Brain microvascular endothelial cell (primary cell): ENCODE measurements around the gene CLDN20.
A peak's percentile ranks its signal among the peaks of the same experiment; 100 is the strongest.

Experiments
- DNase-seq: peaks from one replicate; pipeline ENCODE4 v3.0.0-alpha.2; 2020
- H3K27ac ChIP-seq: fragments of 250-450 bp; sonication (Bioruptor Pico); 2 replicates; pipeline ENCODE4 v1.5.1; 2020; ENCODE audit warnings: mild to moderate bottlenecking, moderate library complexity
- H3K27me3 ChIP-seq: fragments of 250-450 bp; sonication (Bioruptor Pico); replicated peaks from 2 replicates; pipeline ENCODE4 v1.5.1; 2020; ENCODE audit warnings: mild to moderate bottlenecking
- H3K36me3 ChIP-seq: fragments of 250-450 bp; sonication (Bioruptor Pico); replicated peaks from 2 replicates; pipeline ENCODE4 v1.5.1; 2020; ENCODE audit warnings: mild to moderate bottlenecking
- H3K4me3 ChIP-seq: 2 replicates; pipeline ENCODE4 v1.5.1; 2011; ENCODE audit warnings: low read depth, mild to moderate bottlenecking, control low read depth, low read length, moderate library complexity
- in situ Hi-C: cut with HindIII; loops from 2 replicates; pipeline ENCODE4 v1.10.0; 2017; ENCODE audit warnings: low sequenced_read_pairs, low pct_ligation_motif_present
- TF ChIP-seq, protein P1 (sequence below): IDR thresholded peaks from 2 replicates; pipeline ENCODE4 v1.5.1; 2011; ENCODE audit warnings: low read depth, mild to moderate bottlenecking, moderate library complexity, low read length, control low read depth, inconsistent platforms; ENCODE audit errors: missing control alignments

The CLDN20 gene

GRCh38 chr6:155291291-155291690 is 27.5 kb downstream of the CLDN20 start:
- no peaks in the 10 kb centered on the region for H3K27me3 ChIP-seq
- no peak for DNase-seq
- in situ Hi-C loops: no loop called here
- H3K4me3 ChIP-seq: no peak overlapping the region
- no peak overlapping the region for H3K27ac ChIP-seq
- peaks cover 23% of the 10 kb centered on the region for H3K36me3 ChIP-seq
- TF ChIP-seq, protein P1, sequence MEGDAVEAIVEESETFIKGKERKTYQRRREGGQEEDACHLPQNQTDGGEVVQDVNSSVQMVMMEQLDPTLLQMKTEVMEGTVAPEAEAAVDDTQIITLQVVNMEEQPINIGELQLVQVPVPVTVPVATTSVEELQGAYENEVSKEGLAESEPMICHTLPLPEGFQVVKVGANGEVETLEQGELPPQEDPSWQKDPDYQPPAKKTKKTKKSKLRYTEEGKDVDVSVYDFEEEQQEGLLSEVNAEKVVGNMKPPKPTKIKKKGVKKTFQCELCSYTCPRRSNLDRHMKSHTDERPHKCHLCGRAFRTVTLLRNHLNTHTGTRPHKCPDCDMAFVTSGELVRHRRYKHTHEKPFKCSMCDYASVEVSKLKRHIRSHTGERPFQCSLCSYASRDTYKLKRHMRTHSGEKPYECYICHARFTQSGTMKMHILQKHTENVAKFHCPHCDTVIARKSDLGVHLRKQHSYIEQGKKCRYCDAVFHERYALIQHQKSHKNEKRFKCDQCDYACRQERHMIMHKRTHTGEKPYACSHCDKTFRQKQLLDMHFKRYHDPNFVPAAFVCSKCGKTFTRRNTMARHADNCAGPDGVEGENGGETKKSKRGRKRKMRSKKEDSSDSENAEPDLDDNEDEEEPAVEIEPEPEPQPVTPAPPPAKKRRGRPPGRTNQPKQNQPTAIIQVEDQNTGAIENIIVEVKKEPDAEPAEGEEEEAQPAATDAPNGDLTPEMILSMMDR: no peak

- TF ChIP-seq, protein P1: no peak
- peaks cover 31% of the 10 kb centered on the region for H3K36me3 ChIP-seq
Observed at GRCh38 chr6:155292711-155293110, 28.9 kb downstream of the CLDN20 start.

GRCh38 chr6:155297669-155298068 is 33.9 kb downstream of the CLDN20 start:
- in situ Hi-C loops: no loop called here
- H3K27me3 ChIP-seq: no peaks in the 10 kb centered on the region
- DNase-seq: no peak
- no peak overlapping the region for H3K27ac ChIP-seq
- no peak overlapping the region for H3K4me3 ChIP-seq
- H3K36me3 ChIP-seq: peaks cover 24% of the 10 kb centered on the region
- TF ChIP-seq, protein P1: no peak

More at GRCh38 chr6:155292711-155293110, 28.9 kb downstream of the CLDN20 start:
- in situ Hi-C loops: no loop called here
- Histone ChIP-seq H3K4me3 (no peak overlapping the region), H3K27ac (no peak overlapping the region), H3K27me3 (no peaks in the 10 kb centered on the region)
- DNase-seq: no peak

DNA sequence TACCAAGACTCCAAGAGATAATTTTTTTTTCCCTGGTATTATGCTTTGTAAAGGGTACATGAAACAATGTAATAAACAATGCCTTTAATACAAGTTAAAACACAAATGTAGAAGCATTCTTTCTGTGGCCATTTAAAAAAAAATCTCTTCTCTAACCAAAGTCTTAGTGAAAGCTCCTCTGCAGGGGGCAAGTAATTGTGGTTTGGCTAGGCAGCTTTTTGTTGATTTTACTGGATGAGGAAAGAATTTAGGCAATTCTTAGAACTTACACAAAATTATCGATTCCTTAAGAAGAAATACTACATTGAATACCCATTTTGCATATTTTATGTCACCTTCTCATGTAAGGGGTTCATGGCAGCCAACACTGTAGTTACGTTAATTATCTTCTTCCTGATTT is 38.1 kb downstream of the CLDN20 start:
- in situ Hi-C loops: no loop called here
- TF ChIP-seq, protein P1: no peak
- DNase-seq: peak; percentile 61

GRCh38 chr6:155303361-155303870 is 39.6 kb downstream of the CLDN20 start:
- H3K27ac ChIP-seq: no peak overlapping the region
- peaks cover 13% of the 10 kb centered on the region for H3K36me3 ChIP-seq
- TF ChIP-seq, protein P1: no peak
- H3K27me3 ChIP-seq: no peaks in the 10 kb centered on the region
- H3K4me3 ChIP-seq: no peak overlapping the region
- in situ Hi-C loops: no loop called here
- no peak for DNase-seq

More for the DNA sequence above, 38.1 kb downstream of the CLDN20 start:
- Histone ChIP-seq H3K27me3 (no peaks in the 10 kb centered on the region), H3K4me3 (no peak overlapping the region), H3K36me3 (peaks cover 9% of the 10 kb centered on the region), H3K27ac (no peak overlapping the region)

DNA sequence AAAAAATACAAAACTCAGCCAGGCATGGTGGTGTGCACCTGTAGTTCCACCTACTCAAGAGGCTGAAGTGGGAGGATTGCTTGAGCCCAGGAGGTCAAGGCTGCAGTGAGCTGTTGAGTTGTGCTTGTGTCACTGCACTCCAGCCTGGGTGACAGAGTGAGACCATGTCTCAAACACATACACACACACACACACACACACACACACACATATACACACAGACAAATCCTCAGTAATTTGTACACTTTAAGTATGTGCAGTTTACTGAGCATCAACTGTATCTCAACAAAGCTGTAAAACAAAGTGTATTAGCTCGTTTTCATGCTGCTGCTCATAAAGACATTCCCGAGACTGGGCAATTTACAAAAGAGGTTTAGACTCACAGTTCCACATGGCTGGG is 43.1 kb downstream of the CLDN20 start:
- TF ChIP-seq, protein P1: no peak
- Histone ChIP-seq H3K27ac (no peak overlapping the region), H3K27me3 (no peaks in the 10 kb centered on the region), H3K36me3 (peaks cover 17% of the 10 kb centered on the region), H3K4me3 (no peak overlapping the region)
- DNase-seq: no peak
- in situ Hi-C loops: no loop called here
